GM21576 (cell line): ENCODE data around the gene RTCB.

Experiments
- ATAC-seq: cut with Tn5 transposase; IDR thresholded peaks from one replicate; pipeline ENCODE4 v1.9.1; 2021; ENCODE audit warnings: mild to moderate bottlenecking, moderate library complexity; ENCODE audit not compliant: unreplicated experiment

Gene RTCB

GRCh38 chr22:32411829-32412592 is at the start of gene RTCB:
Gene RTCB, minus strand, starts transcription at chr22:32412247. Its CDS starts 91 bp downstream, at chr22:32412156.
- ATAC-seq: peak; percentile 57

- no peak for ATAC-seq
Measured at GRCh38 chr22:32457031-32457430, 45.0 kb upstream of the RTCB start.

GRCh38 chr22:32448980-32449379 is 36.9 kb upstream of the RTCB start:
- ATAC-seq: no peak

- no peak for ATAC-seq
Measured at GRCh38 chr22:32446321-32446720, 34.3 kb upstream of the RTCB start.

GRCh38 chr22:32444068-32444467 is 32.0 kb upstream of the RTCB start:
- ATAC-seq: no peak

- ATAC-seq: no peak
Measured at GRCh38 chr22:32430352-32430751, 18.3 kb upstream of the RTCB start.

GRCh38 chr22:32426881-32427280 is 14.8 kb upstream of the RTCB start:
- ATAC-seq: no peak

- no peak for ATAC-seq
Measured at GRCh38 chr22:32423664-32424063, 11.6 kb upstream of the RTCB start.

- no peak for ATAC-seq
Measured at GRCh38 chr22:32422062-32422461, 10.0 kb upstream of the RTCB start.

GRCh38 chr22:32421484-32421883 is 9.4 kb upstream of the RTCB start:
- ATAC-seq: no peak

GRCh38 chr22:32417906-32418305 is 5.9 kb upstream of the RTCB start:
- no peak for ATAC-seq

- ATAC-seq: no peak
Measured at GRCh38 chr22:32416556-32417085, 4.6 kb upstream of the RTCB start.

GRCh38 chr22:32414191-32414590 is 2.1 kb upstream of the RTCB start:
- ATAC-seq: no peak

- ATAC-seq: no peak
Measured at GRCh38 chr22:32413719-32414118, 1.7 kb upstream of the RTCB start.

GRCh38 chr22:32411402-32411801 is 645 bp downstream of the RTCB start:
- ATAC-seq: peak; percentile 5

GRCh38 chr22:32410459-32410858 is 1.6 kb downstream of the RTCB start:
- no peak for ATAC-seq

GRCh38 chr22:32409977-32410376 is 2.1 kb downstream of the RTCB start:
- no peak for ATAC-seq

- no peak for ATAC-seq
Measured at GRCh38 chr22:32407936-32408335, 4.1 kb downstream of the RTCB start.

- ATAC-seq: peak; percentile 57
Measured at GRCh38 chr22:32407312-32407711, 4.7 kb downstream of the RTCB start.

- ATAC-seq: no peak
Measured at GRCh38 chr22:32404021-32404420, 8.0 kb downstream of the RTCB start.

- no peak for ATAC-seq
Measured at GRCh38 chr22:32401486-32401885, 10.6 kb downstream of the RTCB start.

- ATAC-seq: no peak
Measured at GRCh38 chr22:32396746-32397145, 15.3 kb downstream of the RTCB start.

- no peak for ATAC-seq
Measured at GRCh38 chr22:32396255-32396654, 15.8 kb downstream of the RTCB start.
